ENCODE measurements around the gene SPAG9.
A peak's percentile ranks its signal among the peaks of the same experiment; 100 is the strongest.

Gene SPAG9

GRCh38 chr17:51050291-51051033 lies 70.2 kb downstream of the SPAG9 start:
- Histone ChIP-seq H3K27ac (ENCODE audit: low read depth, low read length) (no peak overlapping the region), H3K56ac (ENCODE audit: low read length) (no peak overlapping the region)

GRCh38 chr17:51046514-51047384 lies 73.9 kb downstream of the SPAG9 start:
- H3K79me2 ChIP-seq (ENCODE audit: control insufficient read depth, insufficient read depth, low read length): no peaks in the 10 kb centered on the region
- no peak overlapping the region for H2BK15ac ChIP-seq (replicated peaks; ENCODE audit: low read depth)
- H4K8ac ChIP-seq (ENCODE audit: low read depth, low read length): no peak overlapping the region
- H3K27me3 ChIP-seq (ENCODE audit: insufficient read depth, low read length, poor library complexity): no peaks in the 10 kb centered on the region
- H3K4me2 ChIP-seq (ENCODE audit: low read length): peak overlapping the region; percentile 53
- H3K4me1 ChIP-seq (ENCODE audit: control insufficient read depth, low read depth, low read length): peaks cover 2% of the 10 kb centered on the region
- H2BK5ac ChIP-seq (ENCODE audit: low read length): no peak overlapping the region
- WGBS (ENCODE audit: extremely low coverage, insufficient coverage, low lambda C conversion rate): no CpG with 5 or more reads among the region's 13 CpGs
- H4K5ac ChIP-seq (ENCODE audit: low read length): no peak overlapping the region
- H3K23ac ChIP-seq (ENCODE audit: low read length): no peak overlapping the region
- no peak overlapping the region for H2BK120ac ChIP-seq (ENCODE audit: low read depth, low read length)
- peak overlapping the region; percentile 60 for H3K27ac ChIP-seq (ENCODE audit: low read depth, low read length)
- no peak overlapping the region for H3K4me3 ChIP-seq (ENCODE audit: low read length)
- no peak overlapping the region for H3K4ac ChIP-seq (ENCODE audit: low read depth, low read length)
- no peaks in the 10 kb centered on the region for H3K36me3 ChIP-seq (ENCODE audit: control insufficient read depth, insufficient read depth, low read length)
- H3K79me1 ChIP-seq (ENCODE audit: low read length): peaks cover 2% of the 10 kb centered on the region
- peak overlapping the region; percentile 41 for H3K9ac ChIP-seq (ENCODE audit: low read length)
- H2AK5ac ChIP-seq (ENCODE audit: low read length): no peak overlapping the region
- DNase-seq: peak; percentile 97
- peak overlapping the region; percentile 76 for H3K56ac ChIP-seq (ENCODE audit: low read length)
- peak overlapping the region; percentile 39 for H3K18ac ChIP-seq (ENCODE audit: low read length)

More at GRCh38 chr17:51050291-51051033, 70.2 kb downstream of the SPAG9 start:
- H2BK15ac ChIP-seq (replicated peaks; ENCODE audit: low read depth): no peak overlapping the region
- no peak overlapping the region for H3K4me2 ChIP-seq (ENCODE audit: low read length)
- H3K27me3 ChIP-seq (ENCODE audit: insufficient read depth, low read length, poor library complexity): no peaks in the 10 kb centered on the region
- H2BK120ac ChIP-seq (ENCODE audit: low read depth, low read length): no peak overlapping the region
- WGBS (ENCODE audit: extremely low coverage, insufficient coverage, low lambda C conversion rate): 100% methylated on average over 1 of the region's 3 CpGs
- H3K9ac ChIP-seq (ENCODE audit: low read length): no peak overlapping the region
- H3K23ac ChIP-seq (ENCODE audit: low read length): no peak overlapping the region
- no peaks in the 10 kb centered on the region for H3K36me3 ChIP-seq (ENCODE audit: control insufficient read depth, insufficient read depth, low read length)
- no peak overlapping the region for H3K4me3 ChIP-seq (ENCODE audit: low read length)
- no peaks in the 10 kb centered on the region for H3K79me2 ChIP-seq (ENCODE audit: control insufficient read depth, insufficient read depth, low read length)
- H4K5ac ChIP-seq (ENCODE audit: low read length): no peak overlapping the region
- no peak overlapping the region for H3K18ac ChIP-seq (ENCODE audit: low read length)
- H4K8ac ChIP-seq (ENCODE audit: low read depth, low read length): no peak overlapping the region
- H3K79me1 ChIP-seq (ENCODE audit: low read length): no peaks in the 10 kb centered on the region
- peaks cover 2% of the 10 kb centered on the region for H3K4me1 ChIP-seq (ENCODE audit: control insufficient read depth, low read depth, low read length)
- H3K4ac ChIP-seq (ENCODE audit: low read depth, low read length): no peak overlapping the region
- no peak overlapping the region for H2BK5ac ChIP-seq (ENCODE audit: low read length)
- DNase-seq: no peak
- no peak overlapping the region for H2AK5ac ChIP-seq (ENCODE audit: low read length)

GRCh38 chr17:51046046-51046445 lies 74.6 kb downstream of the SPAG9 start:
- DNase-seq: peak; percentile 12
- Histone ChIP-seq H3K4ac (ENCODE audit: low read depth, low read length) (no peak overlapping the region), H3K36me3 (ENCODE audit: control insufficient read depth, insufficient read depth, low read length) (no peaks in the 10 kb centered on the region), H2AK5ac (ENCODE audit: low read length) (no peak overlapping the region), H3K4me1 (ENCODE audit: control insufficient read depth, low read depth, low read length) (peaks cover 2% of the 10 kb centered on the region), H2BK15ac (replicated peaks; ENCODE audit: low read depth) (no peak overlapping the region), H2BK5ac (ENCODE audit: low read length) (no peak overlapping the region), H3K18ac (ENCODE audit: low read length) (peak overlapping the region; percentile 39), H3K27ac (ENCODE audit: low read depth, low read length) (peak overlapping the region; percentile 60), H4K8ac (ENCODE audit: low read depth, low read length) (no peak overlapping the region), H3K4me3 (ENCODE audit: low read length) (no peak overlapping the region), H3K4me2 (ENCODE audit: low read length) (no peak overlapping the region), H3K9ac (ENCODE audit: low read length) (peak overlapping the region; percentile 31), H3K56ac (ENCODE audit: low read length) (no peak overlapping the region), H3K79me2 (ENCODE audit: control insufficient read depth, insufficient read depth, low read length) (no peaks in the 10 kb centered on the region), H3K79me1 (ENCODE audit: low read length) (peaks cover 2% of the 10 kb centered on the region), H4K5ac (ENCODE audit: low read length) (no peak overlapping the region), H3K23ac (ENCODE audit: low read length) (no peak overlapping the region), H3K27me3 (ENCODE audit: insufficient read depth, low read length, poor library complexity) (no peaks in the 10 kb centered on the region), H2BK120ac (ENCODE audit: low read depth, low read length) (no peak overlapping the region)
- no CpG with 5 or more reads among the region's 3 CpGs for WGBS (ENCODE audit: extremely low coverage, insufficient coverage, low lambda C conversion rate)

GRCh38 chr17:51045621-51046020 lies 75.0 kb downstream of the SPAG9 start:
- peak; percentile 43 for DNase-seq
- Histone ChIP-seq H3K36me3 (ENCODE audit: control insufficient read depth, insufficient read depth, low read length) (no peaks in the 10 kb centered on the region), H3K27me3 (ENCODE audit: insufficient read depth, low read length, poor library complexity) (no peaks in the 10 kb centered on the region), H2BK120ac (ENCODE audit: low read depth, low read length) (no peak overlapping the region), H3K4me1 (ENCODE audit: control insufficient read depth, low read depth, low read length) (peaks cover 2% of the 10 kb centered on the region), H3K79me1 (ENCODE audit: low read length) (peaks cover 2% of the 10 kb centered on the region), H3K79me2 (ENCODE audit: control insufficient read depth, insufficient read depth, low read length) (no peaks in the 10 kb centered on the region), H3K23ac (ENCODE audit: low read length) (no peak overlapping the region), H3K4me2 (ENCODE audit: low read length) (no peak overlapping the region), H2AK5ac (ENCODE audit: low read length) (no peak overlapping the region), H3K4me3 (ENCODE audit: low read length) (no peak overlapping the region), H4K5ac (ENCODE audit: low read length) (no peak overlapping the region), H2BK5ac (ENCODE audit: low read length) (no peak overlapping the region), H3K27ac (ENCODE audit: low read depth, low read length) (no peak overlapping the region), H3K9ac (ENCODE audit: low read length) (peak overlapping the region; percentile 35), H3K56ac (ENCODE audit: low read length) (no peak overlapping the region), H2BK15ac (replicated peaks; ENCODE audit: low read depth) (no peak overlapping the region), H3K4ac (ENCODE audit: low read depth, low read length) (no peak overlapping the region), H3K18ac (ENCODE audit: low read length) (no peak overlapping the region), H4K8ac (ENCODE audit: low read depth, low read length) (no peak overlapping the region)
- no CpG with 5 or more reads among the region's 1 CpG for WGBS (ENCODE audit: extremely low coverage, insufficient coverage, low lambda C conversion rate)

- Histone ChIP-seq H3K36me3 (ENCODE audit: control insufficient read depth, insufficient read depth, low read length) (no peaks in the 10 kb centered on the region), H3K79me1 (ENCODE audit: low read length) (peaks cover 2% of the 10 kb centered on the region), H3K18ac (ENCODE audit: low read length) (no peak overlapping the region), H3K4ac (ENCODE audit: low read depth, low read length) (no peak overlapping the region), H3K56ac (ENCODE audit: low read length) (no peak overlapping the region), H4K5ac (ENCODE audit: low read length) (no peak overlapping the region), H3K23ac (ENCODE audit: low read length) (no peak overlapping the region), H2BK120ac (ENCODE audit: low read depth, low read length) (no peak overlapping the region), H2AK5ac (ENCODE audit: low read length) (no peak overlapping the region), H3K27ac (ENCODE audit: low read depth, low read length) (no peak overlapping the region), H2BK15ac (replicated peaks; ENCODE audit: low read depth) (no peak overlapping the region), H4K8ac (ENCODE audit: low read depth, low read length) (no peak overlapping the region), H3K4me3 (ENCODE audit: low read length) (no peak overlapping the region), H2BK5ac (ENCODE audit: low read length) (no peak overlapping the region), H3K79me2 (ENCODE audit: control insufficient read depth, insufficient read depth, low read length) (no peaks in the 10 kb centered on the region), H3K9ac (ENCODE audit: low read length) (no peak overlapping the region), H3K4me1 (ENCODE audit: control insufficient read depth, low read depth, low read length) (peaks cover 2% of the 10 kb centered on the region), H3K27me3 (ENCODE audit: insufficient read depth, low read length, poor library complexity) (no peaks in the 10 kb centered on the region), H3K4me2 (ENCODE audit: low read length) (no peak overlapping the region)
- WGBS (ENCODE audit: extremely low coverage, insufficient coverage, low lambda C conversion rate): 100% methylated on average over 1 of the region's 7 CpGs
- DNase-seq: no peak
Observed at GRCh38 chr17:51044976-51045375, 75.7 kb downstream of the SPAG9 start.
